LNCAP (cell line): Measurements from ENCODE around the gene UBL4B.
A peak's percentile ranks its signal among the peaks of the same experiment; 100 is the strongest.

ENCODE experiments used
- TF ChIP-seq, protein P1 (sequence below): fragments of 450-650 bp; IDR thresholded peaks from 2 replicates; pipeline ENCODE4 v1.5.1; 2017; ENCODE audit warnings: mild to moderate bottlenecking

The UBL4B gene

DNA sequence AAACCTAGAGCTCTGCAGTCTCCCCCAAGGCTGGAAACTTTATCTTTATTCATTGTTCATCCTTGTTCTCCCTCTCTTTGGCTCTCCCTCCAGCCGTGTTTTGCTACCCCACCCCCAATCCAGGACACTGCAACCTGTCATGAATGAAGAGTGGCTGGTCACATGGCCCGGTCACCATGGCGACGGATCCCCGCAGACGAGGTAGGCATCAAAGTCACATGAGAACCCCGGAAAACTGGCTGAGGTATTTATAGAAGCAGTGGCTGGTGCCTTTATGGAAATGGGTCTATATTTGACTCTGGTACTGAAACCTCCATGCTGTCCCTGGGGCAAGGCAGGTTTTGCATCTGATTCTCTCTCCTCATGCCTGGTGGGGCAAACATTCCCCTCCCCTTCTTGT is 24.7 kb downstream of the UBL4B start:
- TF ChIP-seq, protein P1, sequence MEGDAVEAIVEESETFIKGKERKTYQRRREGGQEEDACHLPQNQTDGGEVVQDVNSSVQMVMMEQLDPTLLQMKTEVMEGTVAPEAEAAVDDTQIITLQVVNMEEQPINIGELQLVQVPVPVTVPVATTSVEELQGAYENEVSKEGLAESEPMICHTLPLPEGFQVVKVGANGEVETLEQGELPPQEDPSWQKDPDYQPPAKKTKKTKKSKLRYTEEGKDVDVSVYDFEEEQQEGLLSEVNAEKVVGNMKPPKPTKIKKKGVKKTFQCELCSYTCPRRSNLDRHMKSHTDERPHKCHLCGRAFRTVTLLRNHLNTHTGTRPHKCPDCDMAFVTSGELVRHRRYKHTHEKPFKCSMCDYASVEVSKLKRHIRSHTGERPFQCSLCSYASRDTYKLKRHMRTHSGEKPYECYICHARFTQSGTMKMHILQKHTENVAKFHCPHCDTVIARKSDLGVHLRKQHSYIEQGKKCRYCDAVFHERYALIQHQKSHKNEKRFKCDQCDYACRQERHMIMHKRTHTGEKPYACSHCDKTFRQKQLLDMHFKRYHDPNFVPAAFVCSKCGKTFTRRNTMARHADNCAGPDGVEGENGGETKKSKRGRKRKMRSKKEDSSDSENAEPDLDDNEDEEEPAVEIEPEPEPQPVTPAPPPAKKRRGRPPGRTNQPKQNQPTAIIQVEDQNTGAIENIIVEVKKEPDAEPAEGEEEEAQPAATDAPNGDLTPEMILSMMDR = no peak

DNA sequence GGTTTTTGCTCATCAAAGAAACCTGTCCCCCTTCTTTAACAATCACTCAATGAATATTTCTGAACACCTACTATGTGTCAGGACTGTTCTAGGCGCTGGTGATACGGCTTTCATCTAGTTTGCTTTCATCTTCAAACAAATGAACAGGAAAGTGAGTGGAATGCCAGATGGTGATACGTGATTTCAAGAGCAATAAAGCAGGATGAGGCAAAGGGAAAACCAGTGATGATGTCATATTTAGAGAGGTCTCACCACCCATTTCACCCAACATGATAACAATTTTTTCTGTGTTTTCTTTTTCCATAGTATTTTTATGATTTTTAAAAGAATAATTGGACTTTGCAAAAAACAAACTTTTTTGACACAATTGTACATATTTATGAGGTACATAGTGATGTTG is 26.7 kb downstream of the UBL4B start:
- TF ChIP-seq, protein P1 = no peak

DNA sequence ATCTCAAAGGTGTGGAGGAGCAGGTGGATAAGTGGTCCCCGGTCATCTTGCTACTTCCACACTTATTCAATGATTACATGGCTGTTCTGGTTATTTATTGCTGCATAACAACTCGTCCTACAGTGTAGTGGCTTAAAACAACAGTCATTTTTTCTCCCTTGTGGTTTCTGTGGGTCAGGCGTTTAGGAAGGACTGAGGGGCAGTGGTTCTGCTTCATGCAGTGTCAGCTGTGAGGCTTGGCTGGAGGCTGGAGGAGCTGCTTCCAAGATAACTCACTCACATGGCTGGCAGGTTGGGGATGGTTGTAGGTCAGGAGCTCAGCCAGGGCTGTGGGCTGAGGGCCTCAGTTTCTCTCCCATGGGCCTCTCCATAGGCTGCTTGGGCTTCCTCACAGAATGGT is 32.1 kb downstream of the UBL4B start:
- TF ChIP-seq, protein P1 = no peak

DNA sequence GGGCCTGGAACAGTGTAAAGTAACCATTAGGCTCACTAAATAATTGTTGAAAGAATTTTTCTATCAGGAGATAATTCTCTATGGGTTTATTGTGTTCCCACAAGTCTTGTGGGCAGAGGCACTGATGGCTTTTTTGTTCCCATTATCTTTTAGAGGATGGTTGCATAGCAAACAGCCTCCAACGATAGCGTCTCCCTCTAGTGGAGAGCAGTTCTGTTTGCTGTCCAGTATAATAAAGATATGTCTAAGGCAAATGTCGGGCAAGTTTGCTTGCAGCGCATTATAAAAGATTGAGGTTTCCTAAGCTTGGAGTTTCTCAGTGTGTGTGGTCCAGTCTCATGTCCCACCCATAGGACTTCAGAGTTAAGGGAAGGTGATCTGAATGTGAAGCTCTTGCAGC is 36.7 kb downstream of the UBL4B start:
- TF ChIP-seq, protein P1 = peak; percentile 47; the same call in 1 of the 2 replicates

DNA sequence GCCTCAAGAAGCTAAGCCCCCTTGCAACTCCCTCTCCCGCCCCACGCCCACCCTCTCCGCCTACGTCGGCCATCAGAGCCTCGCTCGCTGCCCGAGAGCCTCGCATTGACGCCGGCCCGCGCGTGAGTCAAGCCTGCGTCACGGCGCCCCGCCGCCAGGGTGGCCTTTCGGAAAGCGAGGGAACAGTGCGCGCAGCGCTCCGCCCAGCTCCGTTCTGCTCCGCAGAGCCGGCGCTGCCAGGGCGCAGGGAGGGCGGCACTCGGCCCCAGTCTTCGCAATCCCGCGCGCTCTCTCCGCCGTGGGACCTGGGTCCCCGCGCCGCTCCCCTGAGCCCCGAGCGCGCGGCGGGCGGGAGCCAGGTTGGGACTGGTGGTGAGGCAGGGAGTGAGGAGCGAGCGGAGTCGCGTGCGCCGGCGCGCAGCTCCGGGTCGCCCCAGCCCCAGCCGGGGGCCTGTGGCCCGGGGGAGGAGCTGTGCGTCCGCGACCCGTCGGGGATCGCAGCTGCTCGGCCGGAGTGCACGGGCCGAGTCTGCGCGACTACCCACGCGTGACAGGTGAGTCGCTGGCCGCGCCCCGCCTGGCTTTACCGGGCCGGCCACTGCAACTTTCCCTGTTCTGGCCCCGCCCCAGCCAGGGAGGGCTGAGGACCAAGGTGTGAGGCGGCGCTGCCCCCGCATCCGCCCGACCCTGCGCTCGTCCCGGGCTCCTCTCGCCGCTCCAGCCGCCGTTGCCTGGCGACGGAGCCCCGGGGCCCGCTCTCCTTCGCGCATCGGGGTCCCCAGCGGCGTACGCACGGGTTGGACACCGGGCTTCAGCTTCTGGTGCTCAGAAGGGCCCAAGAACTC is 38.3 kb downstream of the UBL4B start, which contains the start of gene SLC6A17:
Gene SLC6A17 (plus strand): TSS at position 165 of the 845 bp plus-strand sequence. CDS start 16,436 bp downstream, outside the sequence.
- TF ChIP-seq, protein P1 = no peak

DNA sequence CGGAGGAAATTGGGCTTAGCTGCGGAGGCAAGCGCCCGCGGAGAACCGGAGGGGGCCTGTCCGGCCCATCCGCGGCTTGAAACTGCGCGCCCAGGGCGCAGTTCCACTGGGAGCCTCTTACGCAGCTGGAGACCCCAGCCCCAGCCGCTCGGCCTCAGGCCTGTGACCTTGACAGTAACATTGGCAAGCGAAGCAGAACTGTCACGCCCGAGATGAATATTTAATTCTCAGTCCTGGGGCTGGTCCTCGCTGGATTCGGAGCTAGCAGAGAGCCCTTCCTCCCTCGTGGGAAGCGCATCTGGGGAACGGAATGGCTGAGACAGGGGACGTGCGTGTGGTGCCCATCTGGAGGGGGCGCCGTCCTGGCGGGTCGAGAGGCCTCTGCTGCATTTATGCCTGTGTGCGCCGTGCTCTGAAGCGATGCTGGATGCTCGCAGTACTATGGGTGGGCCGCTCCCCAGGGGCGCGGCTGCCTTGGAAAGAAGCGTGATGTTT is 39.0 kb downstream of the UBL4B start:
- TF ChIP-seq, protein P1 = no peak

DNA sequence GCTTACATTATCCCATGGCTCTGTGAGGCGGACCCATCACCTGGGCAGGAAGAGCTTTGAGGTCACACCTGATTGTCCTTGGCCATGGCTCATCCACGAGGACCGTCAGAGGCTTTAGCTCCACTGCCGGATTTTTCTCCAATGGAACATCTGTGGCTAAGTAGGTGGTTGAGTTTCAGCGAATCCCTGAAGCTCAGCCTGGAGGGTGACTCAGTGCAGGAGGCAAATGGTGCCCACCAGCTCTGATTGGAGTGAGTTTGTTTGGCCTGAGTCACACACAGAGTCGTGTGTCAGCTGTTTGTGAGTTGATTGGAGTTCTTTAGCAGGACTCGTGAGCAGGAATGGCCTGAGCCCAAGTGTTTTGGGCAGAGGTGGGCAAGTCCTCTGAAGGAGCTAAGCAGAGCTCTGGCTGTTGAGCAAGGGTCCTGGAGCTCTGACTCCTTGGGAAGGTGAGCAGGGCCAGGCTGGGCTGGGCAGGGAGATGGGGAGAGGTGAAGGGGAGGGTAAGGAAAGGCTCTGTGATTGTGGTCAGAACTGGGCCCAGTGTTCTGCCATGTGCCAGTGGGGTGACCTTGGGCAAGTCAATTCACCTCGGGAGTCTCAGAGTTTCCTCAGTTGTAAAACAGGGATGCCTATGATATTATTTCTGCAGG is 40.0 kb downstream of the UBL4B start:
- TF ChIP-seq, protein P1 = no peak
